IPS-18c (cell line): ENCODE results near the gene GJB5.
"Not testable (repeated sequence)": the region's sequence is repeated elsewhere in the genome, so short reads cannot be mapped to it uniquely, and the experiment has no call there.

ENCODE experiments used
- H3K4me3 ChIP-seq: 2 replicates; pipeline ENCODE4 v1.7.0; 2013; ENCODE audit warnings: low read depth, mild to moderate bottlenecking, low read length, moderate library complexity; ENCODE audit not compliant: insufficient read depth
- H3K9me3 ChIP-seq: one replicate; pipeline ENCODE4 v1.6.1; 2013; ENCODE audit warnings: mild to moderate bottlenecking, low read length, moderate library complexity; ENCODE audit not compliant: control insufficient read depth, insufficient read depth

GJB5 gene

DNA sequence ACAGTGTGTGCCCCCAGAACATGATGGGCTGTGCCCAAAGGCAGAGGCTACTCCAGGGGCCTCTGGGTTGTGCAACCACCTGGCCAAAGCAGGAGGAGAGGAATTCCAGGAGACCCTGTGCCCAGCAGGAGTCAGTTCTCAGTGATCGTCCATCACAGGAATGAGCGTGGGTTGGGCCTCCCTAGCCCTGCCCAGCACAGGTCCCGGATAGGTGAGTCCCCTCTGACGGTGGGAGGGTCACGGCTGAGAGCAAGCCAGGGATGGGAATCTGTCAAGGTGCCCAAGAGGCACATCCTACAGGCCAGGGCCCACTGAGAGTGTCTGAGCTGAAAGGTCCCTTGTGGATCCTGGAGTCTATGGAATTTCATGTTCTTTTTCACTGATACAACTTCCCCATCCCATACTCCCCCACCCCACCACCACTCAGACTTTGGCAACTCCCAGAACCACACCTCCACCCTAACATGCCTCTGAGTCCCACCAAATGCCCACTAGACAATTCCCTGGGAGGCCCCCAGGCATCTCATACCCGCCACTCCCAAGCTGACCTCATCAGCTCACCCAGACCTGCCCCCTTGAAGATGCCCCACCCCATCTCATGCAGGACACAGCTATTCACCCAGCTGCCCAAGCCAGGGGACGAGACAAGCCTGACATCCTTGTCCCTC, 7.8 kb downstream of the GJB5 start:
- Histone ChIP-seq H3K9me3 (no peaks in the 10 kb centered on the region), H3K4me3 (no peak overlapping the region)

GRCh38 chr1:34763142-34763781, 8.4 kb downstream of the GJB5 start:
- H3K9me3 ChIP-seq, result no peaks in the 10 kb centered on the region

DNA sequence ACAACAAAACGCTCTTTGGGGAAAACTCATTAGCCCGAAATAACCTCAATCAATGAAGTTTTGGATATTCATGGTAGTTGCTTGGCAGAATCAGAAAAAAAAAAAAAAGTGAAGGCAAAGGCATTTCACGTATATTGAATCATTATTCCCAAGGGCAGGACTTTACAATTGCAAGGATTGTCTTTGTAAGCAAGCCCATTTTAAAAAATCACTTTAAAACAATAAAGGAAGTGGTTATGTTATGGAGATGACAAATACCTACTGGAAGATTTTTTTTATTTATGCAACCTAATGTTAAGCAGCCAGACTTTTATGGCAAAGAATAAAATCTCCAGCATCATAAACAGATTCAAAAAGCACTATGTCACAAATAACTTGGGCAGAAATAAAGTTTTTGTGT, 14.0 kb downstream of the GJB5 start:
- no peak overlapping the region for H3K4me3 ChIP-seq
- no peaks in the 10 kb centered on the region for H3K9me3 ChIP-seq

More at GRCh38 chr1:34763142-34763781, 8.4 kb downstream of the GJB5 start:
- no peak overlapping the region for H3K4me3 ChIP-seq

GRCh38 chr1:34770891-34771504, 16.2 kb downstream of the GJB5 start:
- Histone ChIP-seq H3K9me3 (no peaks in the 10 kb centered on the region), H3K4me3 (no peak overlapping the region)

GRCh38 chr1:34771573-34772371, 16.9 kb downstream of the GJB5 start:
- no peak overlapping the region for H3K4me3 ChIP-seq

DNA sequence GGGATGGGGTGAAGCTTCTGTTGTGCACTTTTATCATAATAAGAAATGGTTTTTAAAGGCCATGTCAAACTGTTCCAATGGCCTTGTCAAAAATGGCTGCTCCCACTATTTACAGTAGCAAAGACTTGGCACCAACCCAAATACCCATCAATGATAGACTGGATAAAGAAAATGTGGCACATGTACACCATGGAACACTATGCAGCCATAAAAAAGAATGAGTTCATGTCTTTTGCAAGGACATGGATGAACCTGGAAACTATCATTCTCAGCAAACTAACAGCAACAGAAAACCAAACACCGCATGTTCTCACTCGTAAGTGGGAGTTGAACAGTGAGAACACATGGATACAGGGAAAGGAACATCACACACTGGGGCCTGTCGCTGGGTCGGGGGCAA, 18.3 kb downstream of the GJB5 start:
- H3K9me3 ChIP-seq, H3K4me3 ChIP-seq: not testable (repeated sequence)

More at GRCh38 chr1:34771573-34772371, 16.9 kb downstream of the GJB5 start:
- no peaks in the 10 kb centered on the region for H3K9me3 ChIP-seq

GRCh38 chr1:34774957-34775356, 20.1 kb downstream of the GJB5 start:
- H3K9me3 ChIP-seq, result no peaks in the 10 kb centered on the region
- H3K4me3 ChIP-seq, result no peak overlapping the region

GRCh38 chr1:34776911-34777310, 22.1 kb downstream of the GJB5 start:
- no peaks in the 10 kb centered on the region for H3K9me3 ChIP-seq
- no peak overlapping the region for H3K4me3 ChIP-seq

DNA sequence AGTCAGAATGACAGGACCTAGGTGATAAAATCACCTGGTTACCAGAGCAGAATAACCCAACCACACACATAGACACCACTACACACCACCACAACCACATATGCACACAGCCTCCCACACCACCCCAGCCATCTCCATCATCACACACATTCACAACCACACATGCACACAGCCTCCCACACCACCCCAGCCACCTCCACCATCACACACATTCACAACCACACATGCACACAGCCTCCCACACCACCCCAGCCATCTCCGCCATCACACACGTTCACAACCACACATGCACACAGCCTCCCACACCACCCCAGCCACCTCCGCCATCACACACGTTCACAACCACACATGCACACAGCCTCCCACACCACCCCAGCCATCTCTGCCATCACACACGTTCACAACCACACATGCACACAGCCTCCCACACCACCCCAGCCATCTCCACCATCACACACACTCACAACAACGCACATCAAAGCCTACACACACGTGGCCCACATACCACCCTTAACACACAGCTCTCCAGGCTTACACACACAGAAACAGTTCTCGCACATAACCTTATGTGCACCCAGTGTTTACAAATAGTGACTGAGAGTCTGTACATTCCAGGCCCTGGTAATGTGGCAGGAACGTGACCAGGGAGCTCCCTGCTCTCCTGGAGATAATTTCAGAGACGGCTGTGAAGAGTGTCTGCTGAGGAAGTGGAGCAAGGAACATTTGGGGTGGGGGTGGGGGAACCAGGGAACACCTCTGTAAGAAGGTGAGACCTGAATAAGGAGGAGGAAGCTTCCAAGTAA, 22.9 kb downstream of the GJB5 start:
- H3K9me3 ChIP-seq, result no peaks in the 10 kb centered on the region
- no peak overlapping the region for H3K4me3 ChIP-seq

DNA sequence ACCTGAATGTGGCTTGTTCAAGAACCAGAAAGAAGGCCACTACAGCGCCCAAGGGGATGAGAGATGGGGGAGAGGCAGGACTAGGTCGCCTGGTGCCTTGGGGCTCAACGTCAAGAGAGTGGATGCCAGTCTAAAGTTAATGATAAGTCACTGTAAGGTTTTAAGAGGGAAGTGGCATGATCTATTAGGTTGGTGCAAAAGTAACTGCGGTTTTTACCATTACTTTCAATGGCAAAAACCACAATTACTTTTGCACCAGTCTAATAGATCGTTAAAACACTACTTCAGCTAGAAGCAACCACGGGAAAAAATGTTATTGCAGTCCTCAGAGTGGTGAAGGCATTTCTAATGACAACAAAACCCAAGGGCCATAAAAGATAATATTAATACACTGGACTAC, 23.5 kb downstream of the GJB5 start:
- no peaks in the 10 kb centered on the region for H3K9me3 ChIP-seq
- no peak overlapping the region for H3K4me3 ChIP-seq

DNA sequence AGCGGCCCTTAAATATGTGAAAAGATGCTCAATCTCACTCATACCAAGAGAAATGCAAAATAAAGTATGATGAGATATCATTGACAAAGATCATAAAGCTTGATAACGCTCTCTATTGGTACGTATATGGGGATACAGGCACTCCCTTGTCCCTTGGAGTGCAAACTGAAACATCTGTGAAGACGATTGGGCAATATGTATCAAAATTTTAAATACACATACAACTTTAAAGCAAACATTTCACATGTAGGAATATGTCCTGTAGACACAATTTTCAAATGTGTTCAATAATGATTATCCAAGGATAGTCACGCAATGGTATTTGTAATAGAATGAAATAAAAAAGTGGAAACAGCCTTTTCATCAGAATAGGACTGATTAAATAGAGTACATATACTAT, 24.2 kb downstream of the GJB5 start:
- H3K4me3 ChIP-seq, result no peak overlapping the region
- no peaks in the 10 kb centered on the region for H3K9me3 ChIP-seq

DNA sequence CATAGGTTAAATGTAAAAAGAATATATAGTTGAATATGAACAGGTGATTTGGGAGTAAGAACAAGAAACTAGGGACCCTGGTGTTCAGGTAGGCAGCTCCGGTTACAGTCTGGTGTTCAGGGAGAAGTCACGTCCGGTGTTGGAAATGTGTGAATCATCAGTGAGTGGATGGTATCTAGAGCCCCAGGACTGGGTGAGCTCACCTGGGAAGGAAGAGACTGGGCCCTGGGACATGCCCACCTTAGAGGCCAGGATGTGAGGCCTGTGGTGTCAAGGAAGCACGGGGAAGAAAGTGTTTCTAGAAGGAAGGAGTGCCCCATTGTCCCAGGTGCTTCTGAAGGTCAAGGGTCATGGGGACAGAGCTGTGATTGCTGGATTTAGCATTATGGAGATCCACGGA, 24.7 kb downstream of the GJB5 start:
- no peaks in the 10 kb centered on the region for H3K9me3 ChIP-seq
- H3K4me3 ChIP-seq, result no peak overlapping the region

GRCh38 chr1:34779962-34780361, 25.1 kb downstream of the GJB5 start:
- Histone ChIP-seq H3K9me3 (no peaks in the 10 kb centered on the region), H3K4me3 (no peak overlapping the region)

DNA sequence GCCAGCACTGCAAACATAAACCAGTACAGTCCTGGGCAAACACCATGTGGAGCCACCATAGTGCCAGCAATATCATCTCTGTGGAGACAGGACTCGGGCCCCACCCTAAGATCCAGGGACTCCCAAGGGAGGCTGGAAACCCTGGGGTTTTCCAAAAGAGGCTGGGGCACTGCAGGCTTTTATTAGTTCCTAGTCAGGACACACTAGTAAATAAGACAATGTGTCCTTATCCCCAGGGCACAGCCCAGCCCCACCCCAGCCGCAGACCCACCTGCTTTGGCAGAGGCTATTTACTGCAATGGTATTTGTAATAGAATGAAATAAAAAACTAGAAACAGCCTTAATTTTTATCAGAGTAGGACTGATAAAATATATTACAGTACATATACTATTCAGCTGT, 25.7 kb downstream of the GJB5 start:
- Histone ChIP-seq H3K9me3 (no peaks in the 10 kb centered on the region), H3K4me3 (no peak overlapping the region)

DNA sequence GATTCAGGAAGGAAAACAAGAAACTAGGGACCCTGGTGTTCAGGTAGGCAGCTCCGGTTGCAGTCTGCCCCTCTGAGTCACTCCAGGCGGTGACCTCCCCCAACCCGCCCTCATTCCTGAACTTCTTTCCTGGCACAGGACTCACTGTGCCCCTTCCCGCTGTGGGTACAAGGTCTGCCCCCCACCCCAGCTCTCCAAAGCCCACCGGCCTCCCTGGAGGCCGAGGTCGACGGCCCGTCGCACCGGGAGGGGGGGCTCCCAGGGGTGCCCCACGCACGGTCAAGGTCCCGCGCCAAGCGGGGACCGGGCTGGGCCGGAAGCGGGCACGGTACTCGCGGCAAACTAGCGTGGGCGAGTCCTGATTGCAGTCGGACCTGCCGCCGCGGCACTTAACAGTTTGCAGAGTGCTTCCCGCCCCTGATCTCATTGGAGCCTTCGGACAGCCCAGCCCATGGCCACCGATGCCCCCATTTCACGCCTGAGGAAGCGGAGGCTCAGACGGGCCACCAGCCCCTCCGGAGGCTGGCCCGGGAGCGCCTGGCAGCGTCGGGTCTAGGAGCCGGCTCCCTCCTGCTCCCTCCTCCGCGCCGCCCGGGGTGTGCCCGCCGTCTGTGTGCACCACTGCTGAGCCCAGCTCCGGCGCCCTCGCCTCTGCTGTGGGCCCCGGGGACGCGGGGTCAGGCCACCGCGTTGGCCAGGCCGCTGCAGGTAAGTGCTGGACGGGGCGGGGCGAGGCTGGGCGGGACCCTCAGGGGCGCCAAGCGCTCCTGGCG, 26.4 kb downstream of the GJB5 start, which contains the start of gene GJB3:
TSS of gene GJB3 (plus strand) at position 144 of the 773 bp plus-strand sequence. CDS start 3,549 bp downstream, outside the sequence.
- Histone ChIP-seq H3K9me3 (no peaks in the 10 kb centered on the region), H3K4me3 (peak within 1 kb of the TSS; percentile 63)

DNA sequence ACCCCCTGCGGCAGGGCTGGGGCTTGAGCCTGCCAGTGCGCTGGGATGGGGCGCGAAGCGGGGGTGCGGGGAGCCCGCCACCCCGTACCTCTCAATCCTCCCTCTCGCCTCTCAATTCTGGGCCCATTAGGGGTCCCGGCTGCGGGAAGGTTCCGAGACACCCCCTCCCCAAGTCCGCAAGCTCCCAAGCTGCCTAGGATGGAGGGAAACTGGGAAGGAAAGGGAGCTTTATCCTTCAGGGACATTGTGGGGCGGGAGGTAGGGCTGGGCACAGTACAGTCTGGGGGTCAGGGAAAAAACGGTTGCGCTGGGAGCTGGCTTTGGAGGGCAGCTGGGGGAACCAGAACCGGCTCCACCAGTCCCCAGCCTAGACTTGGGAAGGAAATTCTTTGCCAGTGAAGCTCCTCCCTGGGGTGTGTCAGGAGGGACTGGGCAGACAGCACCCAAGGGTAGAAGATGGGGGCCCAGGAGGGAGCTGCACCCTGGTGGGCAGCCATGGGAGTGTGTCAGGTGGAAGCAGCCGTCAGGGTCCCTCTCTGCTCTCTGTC, 27.1 kb downstream of the GJB5 start:
- no peaks in the 10 kb centered on the region for H3K9me3 ChIP-seq

More for the DNA sequence above, 27.1 kb downstream of the GJB5 start:
- H3K4me3 ChIP-seq, result peak overlapping the region; percentile 63
